Memory B cell (primary cell): ENCODE results near the gene FBF1.

Source experiments
- ATAC-seq: fragments of 150-1000 bp; cut with Tn5 transposase; 2 replicates; pipeline ENCODE4 v1.10.0; 2021; ENCODE audit warnings: low read depth, mild to moderate bottlenecking, moderate library complexity
- DNase-seq, 2 donors: peaks; one replicate each; pipeline ENCODE4 v3.0.0; 2022; ENCODE audit warnings: low spot score in 2 of 2
- H3K27ac Mint-ChIP-seq: one replicate; pipeline ENCODE4 v1.8.0; 2022; ENCODE audit warnings: mild to moderate bottlenecking, moderate library complexity, mixed read lengths
- H3K27me3 Mint-ChIP-seq: one replicate; pipeline ENCODE4 v1.8.0; 2022; ENCODE audit warnings: mixed read lengths
- H3K36me3 Mint-ChIP-seq: one replicate; pipeline ENCODE4 v1.8.0; 2022; ENCODE audit warnings: mild to moderate bottlenecking, mixed read lengths
- H3K4me1 Mint-ChIP-seq: one replicate; pipeline ENCODE4 v1.8.0; 2022; ENCODE audit warnings: mixed read lengths
- H3K4me3 Mint-ChIP-seq: one replicate; pipeline ENCODE4 v1.8.0; 2022; ENCODE audit warnings: mild to moderate bottlenecking, moderate library complexity, mixed read lengths
- H3K9me3 Mint-ChIP-seq: one replicate; pipeline ENCODE4 v1.8.0; 2022; ENCODE audit warnings: mixed read lengths

The FBF1 gene

GRCh38 chr17:75932852-75933251, 8.0 kb downstream of the FBF1 start:
- no peak for ATAC-seq
- no peaks in the 10 kb centered on the region for H3K9me3 Mint-ChIP-seq
- no peak overlapping the region for H3K27ac Mint-ChIP-seq
- H3K36me3 Mint-ChIP-seq: peaks cover 3% of the 10 kb centered on the region
- no peak for DNase-seq
- H3K4me3 Mint-ChIP-seq: no peak overlapping the region
- no peaks in the 10 kb centered on the region for H3K4me1 Mint-ChIP-seq
- no peaks in the 10 kb centered on the region for H3K27me3 Mint-ChIP-seq

DNA sequence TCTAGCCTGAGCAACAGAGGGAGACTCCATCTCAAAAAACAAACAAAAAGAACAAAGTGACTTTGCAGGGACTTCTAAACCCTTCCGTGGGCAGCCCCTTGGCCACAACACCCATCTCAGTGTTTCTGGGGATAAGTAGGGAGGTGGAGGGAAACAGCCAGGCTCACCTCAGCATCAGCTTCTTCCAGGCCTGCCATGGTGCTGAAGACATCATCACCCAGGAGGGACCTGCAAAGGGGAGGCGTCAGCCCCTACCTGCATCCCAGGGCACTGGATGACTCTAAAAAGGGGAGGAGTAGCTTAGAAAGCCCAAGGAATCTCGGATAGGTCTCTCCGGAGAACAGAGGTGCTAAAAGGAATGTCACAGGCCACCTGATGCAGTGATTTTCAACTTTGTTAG, 9.8 kb downstream of the FBF1 start:
- Mint-ChIP-seq H3K4me3 (no peak overlapping the region), H3K9me3 (no peaks in the 10 kb centered on the region), H3K4me1 (no peaks in the 10 kb centered on the region), H3K27ac (no peak overlapping the region), H3K27me3 (no peaks in the 10 kb centered on the region), H3K36me3 (peaks cover 3% of the 10 kb centered on the region)
- DNase-seq (no peak), ATAC-seq (no peak)

DNA sequence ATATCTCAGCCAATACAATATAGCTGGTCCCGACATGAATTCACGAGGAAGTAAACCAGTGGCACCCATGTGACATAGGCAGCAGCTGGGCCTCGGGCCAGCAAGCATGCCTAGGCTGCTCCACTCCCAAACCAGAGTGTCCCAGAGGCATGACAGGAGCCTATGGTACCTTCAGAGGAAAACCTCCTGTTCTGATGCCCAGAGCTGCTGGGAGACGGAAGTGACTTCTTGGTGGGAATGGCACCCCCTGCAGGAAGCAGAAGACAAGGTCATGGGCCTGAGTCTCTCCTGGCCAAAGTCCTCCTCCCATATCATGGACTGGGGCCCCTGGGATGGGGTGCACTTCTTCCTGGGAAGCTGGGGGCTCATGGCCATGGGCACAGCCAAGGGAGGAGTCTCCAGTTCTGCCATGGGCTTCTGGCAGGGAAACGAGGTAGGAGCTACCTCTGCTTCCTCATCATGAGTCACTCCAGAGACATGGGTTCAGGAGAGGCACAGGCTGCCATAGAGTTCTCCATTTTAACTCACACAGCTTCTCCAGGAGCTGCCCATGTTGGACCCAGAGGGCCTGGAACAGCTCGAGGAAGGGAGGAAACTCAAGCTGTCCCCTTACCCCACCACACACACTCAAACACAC, 13.4 kb downstream of the FBF1 start:
- Mint-ChIP-seq H3K4me3 (no peak overlapping the region), H3K4me1 (no peaks in the 10 kb centered on the region), H3K36me3 (peaks cover 3% of the 10 kb centered on the region), H3K9me3 (no peaks in the 10 kb centered on the region), H3K27ac (no peak overlapping the region), H3K27me3 (no peaks in the 10 kb centered on the region)
- DNase-seq (no peak), ATAC-seq (no peak)

- H3K27me3 Mint-ChIP-seq: no peaks in the 10 kb centered on the region
- no peak overlapping the region for H3K27ac Mint-ChIP-seq
- H3K36me3 Mint-ChIP-seq: peaks cover 3% of the 10 kb centered on the region
- DNase-seq (no peak), ATAC-seq (no peak)
- no peak overlapping the region for H3K4me3 Mint-ChIP-seq
- H3K9me3 Mint-ChIP-seq: no peaks in the 10 kb centered on the region
- H3K4me1 Mint-ChIP-seq: no peaks in the 10 kb centered on the region
These were observed 14.4 kb downstream of the FBF1 start for GRCh38 chr17:75926456-75926855.

DNA sequence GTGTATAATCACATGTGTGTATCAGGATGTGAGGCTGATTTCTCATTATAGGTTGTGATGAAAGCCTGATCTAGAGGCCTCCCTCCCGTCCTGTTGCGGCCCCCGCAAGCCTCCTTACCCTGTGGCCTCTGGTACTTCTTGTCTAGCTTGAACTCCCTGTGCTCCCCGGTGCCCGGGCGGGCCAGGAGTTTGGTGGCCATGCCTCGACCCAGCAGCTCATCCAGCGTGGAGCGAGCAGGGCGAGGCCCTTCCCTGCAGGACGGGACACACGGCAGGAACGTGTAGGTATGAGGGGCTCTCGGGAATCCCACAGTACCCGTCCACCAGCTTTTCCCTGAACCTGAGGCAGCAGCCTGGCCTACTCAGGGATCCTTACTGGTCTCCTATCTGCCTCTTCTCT, 14.9 kb downstream of the FBF1 start:
- no peak for ATAC-seq
- DNase-seq: no peak
- peaks cover 3% of the 10 kb centered on the region for H3K36me3 Mint-ChIP-seq
- no peaks in the 10 kb centered on the region for H3K4me1 Mint-ChIP-seq
- no peaks in the 10 kb centered on the region for H3K27me3 Mint-ChIP-seq
- no peak overlapping the region for H3K4me3 Mint-ChIP-seq
- no peak overlapping the region for H3K27ac Mint-ChIP-seq
- H3K9me3 Mint-ChIP-seq: no peaks in the 10 kb centered on the region

GRCh38 chr17:75925103-75925502, 15.7 kb downstream of the FBF1 start:
- Mint-ChIP-seq H3K27me3 (no peaks in the 10 kb centered on the region), H3K27ac (no peak overlapping the region), H3K36me3 (peaks cover 3% of the 10 kb centered on the region), H3K4me1 (no peaks in the 10 kb centered on the region), H3K9me3 (no peaks in the 10 kb centered on the region), H3K4me3 (no peak overlapping the region)
- ATAC-seq: no peak
- DNase-seq: no peak

GRCh38 chr17:75922963-75923874, 17.6 kb downstream of the FBF1 start:
- H3K27ac Mint-ChIP-seq: no peak overlapping the region
- no peak overlapping the region for H3K4me3 Mint-ChIP-seq
- ATAC-seq: no peak
- peaks cover 3% of the 10 kb centered on the region for H3K36me3 Mint-ChIP-seq
- no peaks in the 10 kb centered on the region for H3K9me3 Mint-ChIP-seq
- H3K4me1 Mint-ChIP-seq: no peaks in the 10 kb centered on the region
- no peaks in the 10 kb centered on the region for H3K27me3 Mint-ChIP-seq
- DNase-seq: no peak

GRCh38 chr17:75922173-75922961, 18.5 kb downstream of the FBF1 start:
- Mint-ChIP-seq H3K36me3 (no peaks in the 10 kb centered on the region), H3K4me1 (no peaks in the 10 kb centered on the region), H3K4me3 (no peak overlapping the region), H3K27me3 (no peaks in the 10 kb centered on the region), H3K27ac (no peak overlapping the region), H3K9me3 (no peaks in the 10 kb centered on the region)
- DNase-seq (no peak), ATAC-seq (no peak)

- no peaks in the 10 kb centered on the region for H3K27me3 Mint-ChIP-seq
- H3K4me3 Mint-ChIP-seq: no peak overlapping the region
- no peak overlapping the region for H3K27ac Mint-ChIP-seq
- H3K4me1 Mint-ChIP-seq: peaks cover 2% of the 10 kb centered on the region
- ATAC-seq (no peak), DNase-seq (no peak)
- peaks cover 2% of the 10 kb centered on the region for H3K36me3 Mint-ChIP-seq
- H3K9me3 Mint-ChIP-seq: no peaks in the 10 kb centered on the region
These were observed 19.2 kb downstream of the FBF1 start for GRCh38 chr17:75921596-75921995.

- no peak overlapping the region for H3K27ac Mint-ChIP-seq
These were observed 20.7 kb downstream of the FBF1 start for GRCh38 chr17:75920045-75920560.

DNA sequence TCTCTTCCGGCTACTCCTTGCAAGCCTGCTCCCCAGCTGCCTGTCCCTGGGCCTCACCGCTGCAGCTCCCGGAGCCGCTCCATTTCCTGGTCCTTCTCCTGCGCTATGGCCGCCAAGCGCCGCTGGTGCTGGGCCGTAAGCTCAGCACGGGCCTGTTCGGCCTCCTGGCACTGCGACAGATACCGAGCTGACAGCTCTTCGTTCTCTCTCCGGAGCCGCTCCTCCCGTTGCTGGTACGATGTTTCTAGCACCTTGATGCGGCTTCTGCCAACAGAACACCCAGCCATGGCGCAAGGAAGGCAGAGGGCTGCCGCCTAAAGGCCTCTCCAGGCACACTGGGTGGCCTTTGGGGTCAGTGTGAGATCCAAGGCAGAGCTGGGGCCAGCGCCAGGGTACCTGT, 21.2 kb downstream of the FBF1 start:
- Mint-ChIP-seq H3K27ac (no peak overlapping the region), H3K4me3 (no peak overlapping the region), H3K4me1 (peaks cover 2% of the 10 kb centered on the region), H3K27me3 (no peaks in the 10 kb centered on the region), H3K36me3 (peaks cover 2% of the 10 kb centered on the region), H3K9me3 (no peaks in the 10 kb centered on the region)
- DNase-seq (no peak), ATAC-seq (no peak)

More at GRCh38 chr17:75920045-75920560, 20.7 kb downstream of the FBF1 start:
- no peaks in the 10 kb centered on the region for H3K9me3 Mint-ChIP-seq
- H3K27me3 Mint-ChIP-seq: no peaks in the 10 kb centered on the region
- H3K36me3 Mint-ChIP-seq: peaks cover 2% of the 10 kb centered on the region
- DNase-seq (no peak), ATAC-seq (no peak)
- H3K4me1 Mint-ChIP-seq: peaks cover 2% of the 10 kb centered on the region
- no peak overlapping the region for H3K4me3 Mint-ChIP-seq

DNA sequence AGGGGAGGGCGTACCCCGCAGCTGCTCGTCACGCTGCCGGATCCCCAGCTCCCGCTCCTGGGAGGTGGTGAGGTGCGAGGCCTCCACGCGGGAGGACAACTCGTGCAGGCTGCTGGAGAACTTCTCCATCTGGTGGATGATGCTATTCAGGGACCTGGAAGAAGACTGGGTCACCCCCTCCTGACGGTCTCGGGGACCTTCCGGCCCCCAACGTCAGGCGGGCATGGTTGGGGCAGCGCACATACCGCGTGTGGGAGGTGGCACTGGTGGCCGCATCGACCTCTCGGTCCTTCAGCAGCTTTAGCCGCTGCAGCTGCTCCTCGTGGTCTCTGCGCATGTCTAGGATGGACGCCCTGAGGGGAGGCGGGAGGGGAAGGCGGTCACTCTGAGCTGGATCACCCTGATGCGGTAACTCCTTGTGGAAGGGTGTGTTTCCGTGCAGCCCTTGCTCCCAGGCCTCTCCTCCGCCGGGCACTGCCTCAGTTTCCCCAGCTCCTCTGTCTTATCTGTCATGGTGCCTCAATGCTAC, 22.9 kb downstream of the FBF1 start:
- H3K4me3 Mint-ChIP-seq: no peak overlapping the region
- ATAC-seq (no peak), DNase-seq (no peak)
- H3K36me3 Mint-ChIP-seq: peaks cover 8% of the 10 kb centered on the region
- H3K9me3 Mint-ChIP-seq: no peaks in the 10 kb centered on the region
- no peak overlapping the region for H3K27ac Mint-ChIP-seq
- peaks cover 2% of the 10 kb centered on the region for H3K4me1 Mint-ChIP-seq
- H3K27me3 Mint-ChIP-seq: no peaks in the 10 kb centered on the region

DNA sequence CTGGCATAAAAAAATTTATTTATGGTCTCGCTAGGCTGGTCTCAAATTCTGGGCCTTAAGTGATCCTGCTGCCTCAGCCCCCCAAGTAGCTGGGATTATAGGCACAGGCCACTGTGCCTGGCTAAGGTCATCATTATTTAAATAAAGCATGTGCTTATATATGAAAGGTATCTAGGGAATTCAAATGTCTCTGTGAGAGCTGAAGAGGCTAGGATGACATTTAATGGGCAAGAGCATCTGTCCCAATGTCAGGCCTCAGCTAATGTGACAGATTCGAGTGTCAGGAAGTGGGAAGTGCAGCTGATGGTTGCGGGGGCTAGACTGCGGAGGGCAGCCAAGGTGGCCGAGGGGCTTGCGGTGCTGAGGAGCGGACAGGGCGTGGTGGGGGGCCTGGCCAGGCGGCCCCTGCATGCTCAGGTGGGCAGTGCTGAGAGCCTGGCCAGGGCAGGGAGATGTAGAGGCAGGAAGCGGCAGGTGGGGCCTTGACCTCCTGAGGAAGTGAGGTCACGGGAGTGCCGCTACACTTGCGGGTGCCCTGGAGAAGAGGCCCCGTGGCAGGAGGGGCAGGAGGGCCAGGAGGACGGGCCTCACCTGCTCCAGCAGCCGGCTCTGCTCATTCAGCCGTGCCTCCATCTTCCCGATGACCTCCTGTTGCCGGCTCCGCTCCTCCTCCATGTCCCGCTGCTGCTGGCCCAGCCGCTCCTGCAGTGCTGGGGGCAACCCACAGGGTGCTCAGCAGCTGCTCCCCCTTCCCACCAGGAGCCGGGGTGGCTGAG, 23.5 kb downstream of the FBF1 start:
- ATAC-seq (no peak), DNase-seq (no peak)
- Mint-ChIP-seq H3K27me3 (no peaks in the 10 kb centered on the region), H3K9me3 (no peaks in the 10 kb centered on the region), H3K4me3 (no peak overlapping the region), H3K27ac (no peak overlapping the region), H3K4me1 (peaks cover 2% of the 10 kb centered on the region), H3K36me3 (peaks cover 8% of the 10 kb centered on the region)
